SK-N-MC (cell line): Measurements from ENCODE around the gene TNIK.

ENCODE experiments used
- EZH2 ChIP-seq: fragments of 200-600 bp; sonication (generic); IDR thresholded peaks from one replicate; pipeline ENCODE4 v1.6.1; 2017; ENCODE audit warnings: antibody characterized with exemption
- POLR2AphosphoS5 ChIP-seq: IDR thresholded peaks from 2 replicates; pipeline ENCODE4 v1.6.1; 2012; ENCODE audit warnings: mild to moderate bottlenecking, low read depth, low read length, borderline replicate concordance

DNA sequence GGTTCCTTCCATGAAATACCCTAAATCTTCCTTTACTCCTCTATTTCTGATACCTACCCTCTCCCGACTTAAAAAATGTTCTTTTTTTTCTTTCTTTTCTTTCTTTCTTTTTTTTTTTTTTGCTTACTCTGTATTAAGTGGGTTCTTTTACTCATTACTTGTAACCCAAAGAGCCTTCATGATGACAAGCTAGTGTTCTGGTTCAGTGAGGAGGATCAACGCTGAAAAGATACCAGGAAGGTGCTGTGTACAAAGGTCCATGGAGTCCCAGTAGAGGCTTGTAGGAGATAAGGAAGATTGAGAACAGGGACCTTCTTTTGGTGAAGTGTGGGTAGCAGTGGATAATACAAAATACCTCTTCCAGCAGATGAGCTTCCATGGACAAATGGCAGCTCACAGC lies 369.9 kb downstream of the TNIK start:
- TF ChIP-seq EZH2 (no peak), POLR2AphosphoS5 (no peak)
